ENCODE results near the gene PANX2.

Gene PANX2

GRCh38 chr22:50171319-50171964, 911 bp downstream of the PANX2 start:
- DNase-seq: no peak

- no peak for DNase-seq
Observed at GRCh38 chr22:50171965-50172421, 1.5 kb downstream of the PANX2 start.

GRCh38 chr22:50173311-50173982, 2.9 kb downstream of the PANX2 start:
- DNase-seq: no peak

GRCh38 chr22:50173983-50174355, 3.4 kb downstream of the PANX2 start:
- DNase-seq: no peak

GRCh38 chr22:50174382-50175190, 4.1 kb downstream of the PANX2 start:
- no peak for DNase-seq

GRCh38 chr22:50175191-50175461, 4.6 kb downstream of the PANX2 start:
- DNase-seq: no peak

GRCh38 chr22:50175921-50176849, 5.7 kb downstream of the PANX2 start:
- DNase-seq: no peak

GRCh38 chr22:50176850-50177536, 6.5 kb downstream of the PANX2 start:
- DNase-seq: no peak

GRCh38 chr22:50177537-50178470, 7.3 kb downstream of the PANX2 start:
- no peak for DNase-seq

- DNase-seq: no peak
Observed at GRCh38 chr22:50178471-50178864, 7.9 kb downstream of the PANX2 start.

GRCh38 chr22:50178871-50179869, 8.6 kb downstream of the PANX2 start:
- no peak for DNase-seq

- no peak for DNase-seq
Observed at GRCh38 chr22:50179937-50180726, 9.6 kb downstream of the PANX2 start.

- DNase-seq: no peak
Observed at GRCh38 chr22:50180727-50181521, 10.4 kb downstream of the PANX2 start.

GRCh38 chr22:50182176-50183081, 11.9 kb downstream of the PANX2 start:
- DNase-seq: no peak

GRCh38 chr22:50183141-50183971, 12.8 kb downstream of the PANX2 start:
- DNase-seq: no peak

Measured in effector CD4-positive, alpha-beta T cell (primary cell).